ENCODE data around the gene HSD17B13. TPM values are rescaled to one million over a fixed set of nuclear protein-coding genes. Genes with fewer than 3 reads are reported as not detected.
A peak's percentile ranks its signal among the peaks of the same experiment; 100 is the strongest.

Gene HSD17B13
- total RNA-seq, 6 donors from 2014 or later, result 0.30 to 16.7 (median 1.7) TPM

- Histone ChIP-seq H3K27me3 (no peaks in the 10 kb centered on the region), H3K36me3 (peaks cover 2 to 84% (median 37%) of the 10 kb centered on the region in 4 donors), H3K27ac (no peak overlapping the region), H3K4me3 (no peak overlapping the region), H3K9me3 (no peaks in the 10 kb centered on the region), H3K4me1 (peaks cover 0 to 9% (median 0%) of the 10 kb centered on the region in 4 donors)
- WGBS, 2 donors, result 75 to 83% methylated on average over 7 of the region's 7 CpGs
- ATAC-seq (ENCODE audit: low FRiP score in 2 of 2) (no peak), DNase-seq (no peak)
- no peak for TF ChIP-seq POLR2A (IDR thresholded peaks at IDR 0.05)
- TF ChIP-seq CTCF (IDR thresholded peaks at IDR 0.05), result no peak
- no peak for TF ChIP-seq POLR2AphosphoS5 (IDR thresholded peaks at IDR 0.05)
- no peak for TF ChIP-seq EP300 (IDR thresholded peaks at IDR 0.05)
Measured at GRCh38 chr4:87360338-87360935, 37.8 kb upstream of the HSD17B13 start.

GRCh38 chr4:87359258-87359657, 36.6 kb upstream of the HSD17B13 start:
- H3K4me3 ChIP-seq, result no peak overlapping the region
- no peaks in the 10 kb centered on the region for H3K9me3 ChIP-seq
- H3K27me3 ChIP-seq, result no peaks in the 10 kb centered on the region
- peaks cover 0 to 83% (median 26%) of the 10 kb centered on the region in 4 donors for H3K36me3 ChIP-seq
- DNase-seq, result peak in 1 of 2 donors; percentile 53
- no peak for ATAC-seq (ENCODE audit: low FRiP score in 2 of 2)
- TF ChIP-seq EP300 (IDR thresholded peaks at IDR 0.05) (no peak), POLR2A (IDR thresholded peaks at IDR 0.05) (no peak), CTCF (IDR thresholded peaks at IDR 0.05) (no peak)
- 89 to 90% methylated on average over 4 of the region's 4 CpGs for WGBS, 2 donors
- H3K27ac ChIP-seq, result no peak overlapping the region
- peaks cover 2 to 13% (median 6%) of the 10 kb centered on the region in 4 donors for H3K4me1 ChIP-seq

- H3K27ac ChIP-seq, result no peak overlapping the region
- TF ChIP-seq CTCF (IDR thresholded peaks at IDR 0.05), result no peak
- no peak for TF ChIP-seq EP300 (IDR thresholded peaks at IDR 0.05)
- TF ChIP-seq POLR2A (IDR thresholded peaks at IDR 0.05), result no peak
- TF ChIP-seq POLR2AphosphoS5 (IDR thresholded peaks at IDR 0.05), result no peak
Measured at GRCh38 chr4:87356832-87357526, 34.3 kb upstream of the HSD17B13 start.

GRCh38 chr4:87354168-87355102, 31.8 kb upstream of the HSD17B13 start:
- Histone ChIP-seq H3K36me3 (peaks cover 0 to 45% (median 2%) of the 10 kb centered on the region in 4 donors), H3K27me3 (no peaks in the 10 kb centered on the region), H3K9me3 (no peaks in the 10 kb centered on the region), H3K4me3 (no peak overlapping the region), H3K27ac (peak overlapping the region in 3 of 4 donors; percentile 13 to 56 (median 50)), H3K4me1 (peaks cover 4 to 14% (median 11%) of the 10 kb centered on the region in 4 donors)
- TF ChIP-seq POLR2A (IDR thresholded peaks at IDR 0.05), result no peak
- no peak for TF ChIP-seq EP300 (IDR thresholded peaks at IDR 0.05)
- TF ChIP-seq CTCF (IDR thresholded peaks at IDR 0.05), result no peak
- TF ChIP-seq POLR2AphosphoS5 (IDR thresholded peaks at IDR 0.05), result no peak
- peak in 1 of 2 donors; percentile 57 for DNase-seq
- WGBS, 2 donors, result 56 to 60% methylated on average over 7 of the region's 7 CpGs
- ATAC-seq (ENCODE audit: low FRiP score in 2 of 2), result peak in 1 of 2 donors; percentile 23

More at GRCh38 chr4:87356832-87357526, 34.3 kb upstream of the HSD17B13 start:
- ATAC-seq (ENCODE audit: low FRiP score in 2 of 2) (no peak), DNase-seq (no peak)
- 80 to 91% methylated on average over 2 of the region's 2 CpGs for WGBS, 2 donors
- Histone ChIP-seq H3K9me3 (no peaks in the 10 kb centered on the region), H3K4me3 (no peak overlapping the region), H3K36me3 (peaks cover 0 to 67% (median 7%) of the 10 kb centered on the region in 4 donors), H3K27me3 (no peaks in the 10 kb centered on the region), H3K4me1 (peaks cover 4 to 15% (median 13%) of the 10 kb centered on the region in 4 donors)
